Measurements from ENCODE around the gene NRXN2. TPM values are rescaled to one million over a fixed set of nuclear protein-coding genes. Genes with fewer than 3 reads are reported as not detected.
"Not testable (repeated sequence)": the region's sequence is repeated elsewhere in the genome, so short reads cannot be mapped to it uniquely, and the experiment has no call there.

The NRXN2 gene
- total RNA-seq, 1 experiment from 2014 or later = not detected

DNA sequence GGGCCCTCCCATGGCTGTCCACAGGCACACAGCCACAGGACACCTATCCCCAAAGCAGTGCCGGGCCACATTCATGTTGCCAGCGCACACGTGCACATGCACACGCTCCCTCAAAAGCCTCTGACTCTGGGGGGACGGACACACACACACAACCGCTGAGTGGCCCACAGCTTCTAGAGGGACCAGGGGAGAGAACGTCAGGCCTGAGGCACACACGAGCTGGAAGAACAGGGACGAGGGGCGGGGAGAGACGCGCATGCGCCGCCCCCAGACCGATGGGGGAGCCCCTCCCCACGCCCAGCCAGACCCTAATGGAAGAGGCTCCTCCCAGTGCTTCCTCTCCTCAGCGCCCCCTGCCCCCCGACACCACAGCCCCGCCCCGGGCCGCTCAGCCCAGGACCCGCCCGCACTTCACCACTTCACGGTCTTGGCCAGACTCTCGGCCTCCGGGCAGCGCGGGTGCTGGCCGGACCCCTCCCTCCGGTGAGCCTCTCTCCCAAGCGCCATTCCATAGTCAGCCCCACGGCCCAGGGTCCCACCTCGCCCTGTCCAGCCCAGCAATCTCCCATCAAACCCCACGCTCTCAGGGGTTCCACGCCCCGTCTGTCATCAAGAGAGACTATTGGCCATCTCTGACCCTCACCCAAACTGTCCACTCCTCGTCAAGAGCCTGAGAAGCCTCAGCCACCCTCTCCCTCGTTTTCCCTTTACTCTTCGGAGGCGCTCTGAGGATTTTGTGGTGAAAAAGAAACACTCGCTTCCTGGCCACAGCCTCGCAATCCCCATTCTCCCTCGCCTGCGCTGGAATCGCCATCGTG is 11.7 kb downstream of the NRXN2 start:
- H3K36me3 Mint-ChIP-seq (ENCODE audit: insufficient read depth, unreplicated experiment) = no peaks in the 10 kb centered on the region
- no peak overlapping the region for H3K4me3 Mint-ChIP-seq (ENCODE audit: unreplicated experiment)
- no peaks in the 10 kb centered on the region for H3K4me1 Mint-ChIP-seq (ENCODE audit: insufficient read depth, unreplicated experiment)
- intact Hi-C loops (cut with micrococcal nuclease) = no loop called here
- POLR2A ChIA-PET = interaction anchor here (0.6 to 0.9 kb wide), 2 partner anchors 67 to 235 kb away, joined by 3 read pairs; partner anchors contain the start of gene SF1
- no peak overlapping the region for H3K27ac Mint-ChIP-seq (ENCODE audit: low read depth, unreplicated experiment)
- H3K9me3 Mint-ChIP-seq (ENCODE audit: unreplicated experiment) = no peaks in the 10 kb centered on the region
- CTCF ChIA-PET = no interaction called here
- peaks cover 48% of the 10 kb centered on the region for H3K27me3 Mint-ChIP-seq (ENCODE audit: insufficient read depth, unreplicated experiment)
- BruUV-seq (replicated peaks) = no TSS peak
- no peak for DNase-seq (ENCODE audit: unreplicated experiment)
- TF ChIP-seq, protein P1, sequence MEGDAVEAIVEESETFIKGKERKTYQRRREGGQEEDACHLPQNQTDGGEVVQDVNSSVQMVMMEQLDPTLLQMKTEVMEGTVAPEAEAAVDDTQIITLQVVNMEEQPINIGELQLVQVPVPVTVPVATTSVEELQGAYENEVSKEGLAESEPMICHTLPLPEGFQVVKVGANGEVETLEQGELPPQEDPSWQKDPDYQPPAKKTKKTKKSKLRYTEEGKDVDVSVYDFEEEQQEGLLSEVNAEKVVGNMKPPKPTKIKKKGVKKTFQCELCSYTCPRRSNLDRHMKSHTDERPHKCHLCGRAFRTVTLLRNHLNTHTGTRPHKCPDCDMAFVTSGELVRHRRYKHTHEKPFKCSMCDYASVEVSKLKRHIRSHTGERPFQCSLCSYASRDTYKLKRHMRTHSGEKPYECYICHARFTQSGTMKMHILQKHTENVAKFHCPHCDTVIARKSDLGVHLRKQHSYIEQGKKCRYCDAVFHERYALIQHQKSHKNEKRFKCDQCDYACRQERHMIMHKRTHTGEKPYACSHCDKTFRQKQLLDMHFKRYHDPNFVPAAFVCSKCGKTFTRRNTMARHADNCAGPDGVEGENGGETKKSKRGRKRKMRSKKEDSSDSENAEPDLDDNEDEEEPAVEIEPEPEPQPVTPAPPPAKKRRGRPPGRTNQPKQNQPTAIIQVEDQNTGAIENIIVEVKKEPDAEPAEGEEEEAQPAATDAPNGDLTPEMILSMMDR (IDR thresholded peaks at IDR 0.05; ENCODE audit: unreplicated experiment) = no peak

DNA sequence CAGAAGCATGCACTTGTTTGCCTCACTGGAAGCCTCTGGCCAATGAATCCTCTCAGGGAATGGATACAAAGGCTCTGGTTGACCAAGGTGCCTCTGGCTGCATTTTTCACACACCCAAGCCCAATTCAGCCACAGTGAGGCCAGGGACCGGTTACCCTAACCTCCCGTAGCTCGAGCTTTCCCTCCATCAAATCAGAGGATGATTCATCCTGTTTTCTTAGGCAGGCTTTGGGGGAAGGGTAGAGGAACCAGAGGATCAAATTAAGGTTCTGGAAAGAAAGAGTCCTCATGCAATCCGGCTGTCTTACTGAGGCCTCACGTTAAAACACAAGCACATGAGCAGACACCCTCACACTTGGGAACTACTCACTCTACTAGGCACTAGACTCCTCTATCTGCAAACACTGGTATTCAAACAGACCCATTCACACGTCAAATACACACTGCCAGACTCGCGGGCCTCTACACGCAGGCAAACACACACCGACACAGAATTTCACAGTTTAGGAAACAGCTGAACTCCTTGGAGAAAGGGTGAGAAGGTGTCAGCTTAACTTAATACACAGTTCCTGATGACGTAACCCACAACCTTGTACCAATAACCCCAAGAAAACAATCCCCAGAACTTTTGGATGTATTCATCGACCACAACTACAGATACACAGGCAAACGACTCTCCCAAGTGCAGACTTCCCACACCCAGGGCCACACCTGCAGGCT is 12.4 kb downstream of the NRXN2 start:
- H3K4me3 Mint-ChIP-seq (ENCODE audit: unreplicated experiment) = no peak overlapping the region
- peaks cover 48% of the 10 kb centered on the region for H3K27me3 Mint-ChIP-seq (ENCODE audit: insufficient read depth, unreplicated experiment)
- no peak overlapping the region for H3K27ac Mint-ChIP-seq (ENCODE audit: low read depth, unreplicated experiment)
- TF ChIP-seq, protein P1 (IDR thresholded peaks at IDR 0.05; ENCODE audit: unreplicated experiment) = no peak
- no peaks in the 10 kb centered on the region for H3K36me3 Mint-ChIP-seq (ENCODE audit: insufficient read depth, unreplicated experiment)
- ChIA-PET POLR2A (interaction anchor here (0.6 to 0.9 kb wide), 2 partner anchors 68 to 234 kb away, joined by 3 read pairs; partner anchors contain the start of gene SF1), CTCF (interaction anchor here (0.6 to 1.0 kb wide), 3 partner anchors 16 to 71 kb away, joined by 3 to 6 read pairs (median 3); no protein-coding TSS in a partner anchor)
- BruUV-seq (replicated peaks) = no TSS peak
- H3K4me1 Mint-ChIP-seq (ENCODE audit: insufficient read depth, unreplicated experiment) = no peaks in the 10 kb centered on the region
- no peaks in the 10 kb centered on the region for H3K9me3 Mint-ChIP-seq (ENCODE audit: unreplicated experiment)
- intact Hi-C loops (cut with micrococcal nuclease) = no loop called here
- DNase-seq (ENCODE audit: unreplicated experiment) = peak; percentile 33

DNA sequence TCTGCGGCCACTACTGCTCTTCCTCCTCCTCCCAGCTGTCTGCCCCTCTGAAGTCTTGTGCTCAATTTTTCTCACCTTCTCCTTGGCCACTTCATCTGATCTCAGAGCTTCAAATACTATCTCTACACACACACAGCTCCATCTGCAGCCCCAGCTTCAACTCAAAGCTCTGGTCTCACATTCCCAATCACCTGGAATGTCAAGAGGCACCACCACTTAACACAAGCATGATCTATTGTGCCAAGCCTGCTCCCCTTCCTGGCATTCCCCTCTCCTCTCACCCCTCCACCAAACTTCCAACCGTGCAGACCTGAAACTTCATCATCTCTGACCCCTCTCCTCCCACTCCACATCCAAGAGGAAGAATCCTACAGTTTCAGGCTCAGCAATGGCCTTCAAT is 17.5 kb downstream of the NRXN2 start:
- BruUV-seq (replicated peaks) = no TSS peak
- no peak for DNase-seq (ENCODE audit: unreplicated experiment)
- no peaks in the 10 kb centered on the region for H3K9me3 Mint-ChIP-seq (ENCODE audit: unreplicated experiment)
- no peaks in the 10 kb centered on the region for H3K36me3 Mint-ChIP-seq (ENCODE audit: insufficient read depth, unreplicated experiment)
- TF ChIP-seq, protein P1 (IDR thresholded peaks at IDR 0.05; ENCODE audit: unreplicated experiment) = no peak
- no peaks in the 10 kb centered on the region for H3K4me1 Mint-ChIP-seq (ENCODE audit: insufficient read depth, unreplicated experiment)
- no peak overlapping the region for H3K4me3 Mint-ChIP-seq (ENCODE audit: unreplicated experiment)
- CTCF ChIA-PET = interaction anchor here (0.5 to 2.3 kb wide), 9 partner anchors 15 to 256 kb away, joined by 4 to 44 read pairs (median 5); no protein-coding TSS in a partner anchor
- H3K27ac Mint-ChIP-seq (ENCODE audit: low read depth, unreplicated experiment) = no peak overlapping the region
- POLR2A ChIA-PET = no interaction called here
- peaks cover 60% of the 10 kb centered on the region for H3K27me3 Mint-ChIP-seq (ENCODE audit: insufficient read depth, unreplicated experiment)
- intact Hi-C loops (cut with micrococcal nuclease) = no loop called here

DNA sequence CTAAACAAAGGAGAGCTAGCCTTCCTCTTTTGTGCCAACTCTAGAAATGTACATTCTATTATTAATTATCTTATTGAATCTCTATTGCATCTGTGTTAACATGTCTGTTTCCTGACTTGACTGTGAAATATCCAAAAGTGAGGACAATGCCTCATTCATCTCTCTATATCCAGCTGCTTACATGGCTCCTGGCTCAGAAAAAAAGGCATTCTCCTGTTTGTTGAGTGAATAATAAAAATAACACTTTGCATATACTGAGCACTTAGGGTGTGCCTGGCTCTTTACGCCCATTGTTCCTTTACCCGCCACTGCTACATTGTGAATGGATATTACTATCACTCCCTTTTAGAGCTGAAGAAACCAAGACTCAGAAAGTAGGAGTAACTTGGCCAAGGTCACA is 19.9 kb downstream of the NRXN2 start:
- intact Hi-C loops (cut with micrococcal nuclease) = no loop called here
- DNase-seq (ENCODE audit: unreplicated experiment) = no peak
- no peak overlapping the region for H3K4me3 Mint-ChIP-seq (ENCODE audit: unreplicated experiment)
- H3K27ac Mint-ChIP-seq (ENCODE audit: low read depth, unreplicated experiment) = no peak overlapping the region
- TF ChIP-seq, protein P1 (IDR thresholded peaks at IDR 0.05; ENCODE audit: unreplicated experiment) = no peak
- POLR2A ChIA-PET = interaction anchor here (0.6 kb wide), 1 partner anchor 12 kb away, joined by 4 read pairs; no protein-coding TSS in a partner anchor
- H3K36me3 Mint-ChIP-seq (ENCODE audit: insufficient read depth, unreplicated experiment) = no peaks in the 10 kb centered on the region
- no peaks in the 10 kb centered on the region for H3K4me1 Mint-ChIP-seq (ENCODE audit: insufficient read depth, unreplicated experiment)
- BruUV-seq (replicated peaks) = no TSS peak
- H3K27me3 Mint-ChIP-seq (ENCODE audit: insufficient read depth, unreplicated experiment) = peaks cover 73% of the 10 kb centered on the region
- no peaks in the 10 kb centered on the region for H3K9me3 Mint-ChIP-seq (ENCODE audit: unreplicated experiment)
- CTCF ChIA-PET = interaction anchor here (0.6 to 1.3 kb wide), 3 partner anchors 14 to 214 kb away, joined by 3 to 5 read pairs (median 4); no protein-coding TSS in a partner anchor

DNA sequence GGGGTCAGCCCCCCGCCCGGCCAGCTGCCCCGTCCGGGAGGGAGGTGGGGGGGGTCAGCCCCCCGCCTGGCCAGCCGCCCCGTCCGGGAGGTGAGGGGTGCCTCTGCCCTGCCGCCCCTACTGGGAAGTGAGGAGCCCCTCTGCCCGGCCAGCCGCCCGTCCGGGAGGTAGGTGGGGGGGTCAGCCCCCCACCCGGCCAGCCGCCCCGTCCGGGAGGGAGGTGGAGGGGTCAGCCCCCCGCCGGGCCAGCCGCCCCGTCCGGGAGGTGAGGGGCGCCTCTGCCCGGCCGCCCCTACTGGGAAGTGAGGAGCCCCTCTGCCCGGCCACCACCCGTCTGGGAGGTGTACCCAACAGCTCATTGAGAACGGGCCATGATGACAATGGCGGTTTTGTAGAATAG is 21.0 kb downstream of the NRXN2 start:
- BruUV-seq (replicated peaks); H3K4me1 Mint-ChIP-seq (ENCODE audit: insufficient read depth, unreplicated experiment); CTCF ChIA-PET; POLR2A ChIA-PET; DNase-seq (ENCODE audit: unreplicated experiment); intact Hi-C loops (cut with micrococcal nuclease); H3K36me3 Mint-ChIP-seq (ENCODE audit: insufficient read depth, unreplicated experiment); H3K27ac Mint-ChIP-seq (ENCODE audit: low read depth, unreplicated experiment); H3K4me3 Mint-ChIP-seq (ENCODE audit: unreplicated experiment); H3K9me3 Mint-ChIP-seq (ENCODE audit: unreplicated experiment): not testable (repeated sequence)
- H3K27me3 Mint-ChIP-seq (ENCODE audit: insufficient read depth, unreplicated experiment) = peaks cover 84% of the 10 kb centered on the region

All from MCF 10A (cell line).